Measurements from ENCODE around the gene WDR31.

GRCh38 chr9:113309204-113309813 lies 30.8 kb downstream of the WDR31 start:
- TF ChIP-seq EZH2phosphoT487 (IDR thresholded peaks at IDR 0.05; ENCODE audit: insufficient read depth, low read depth) (no peak), EZH2 (IDR thresholded peaks at IDR 0.05; ENCODE audit: insufficient read depth, poor library complexity, severe bottlenecking) (no peak)
